Upper lobe of left lung (tissue), 6 donors: ENCODE results near the gene CEP164. TPM values are rescaled to one million over a fixed set of nuclear protein-coding genes. Genes with fewer than 3 reads are reported as not detected.

ENCODE experiments used
- ATAC-seq, 2 donors: fragments of 200-7000 bp; cut with Tn5 transposase; one replicate each; pipeline ENCODE4 v1.9.1; 2022; ENCODE audit warnings: mild to moderate bottlenecking in 2 of 2, moderate library complexity in 2 of 2; ENCODE audit not compliant: low FRiP score in 2 of 2
- DNase-seq, 2 donors: peaks; one replicate each; pipeline ENCODE4 v3.0.0-alpha.2; 2019 to 2020
- H3K27ac ChIP-seq, 4 donors: fragments of 200-600 bp; sonication (generic); one replicate each; pipeline ENCODE4 v1.5.1; 2016 to 2019
- H3K27me3 ChIP-seq, 4 donors: fragments of 200-600 bp; sonication (generic); one replicate each; pipeline ENCODE4 v1.5.1; 2017 to 2019
- H3K36me3 ChIP-seq, 4 donors: fragments of 200-600 bp; sonication (generic); one replicate each; pipeline ENCODE4 v1.5.1; 2016 to 2019
- H3K4me1 ChIP-seq, 4 donors: fragments of 200-600 bp; sonication (generic); one replicate each; pipeline ENCODE4 v1.5.1; 2018 to 2019
- H3K4me3 ChIP-seq, 4 donors: fragments of 200-600 bp; sonication (generic); one replicate each; pipeline ENCODE4 v1.5.1; 2017 to 2019; ENCODE audit warnings: mild to moderate bottlenecking in 2 of 4, moderate library complexity in 1 of 4
- H3K9me3 ChIP-seq, 4 donors: fragments of 200-600 bp; sonication (generic); one replicate each; pipeline ENCODE4 v1.5.1; 2018 to 2019
- CTCF ChIP-seq, 6 experiments: fragments of 450-650 bp in 4 of 6; fragments of 200-600 bp in 2 of 6; sonication (generic) in 2 of 6; IDR thresholded peaks; one replicate each; pipeline ENCODE4 v1.5.1; 2016 to 2019; ENCODE audit warnings: antibody characterized with exemption in 6 of 6
- EP300 ChIP-seq, 4 donors: sonication (generic); formaldehyde crosslinking; IDR thresholded peaks; one replicate each; pipeline ENCODE4 v1.5.1; 2017; ENCODE audit warnings: antibody characterized with exemption in 4 of 4, control low read depth in 2 of 4
- POLR2A ChIP-seq, 4 donors: fragments of 450-650 bp; IDR thresholded peaks; one replicate each; pipeline ENCODE4 v1.5.1; 2016 to 2017; ENCODE audit warnings: antibody characterized with exemption in 4 of 4, mild to moderate bottlenecking in 2 of 4
- POLR2AphosphoS5 ChIP-seq, 2 donors: sonication (generic); formaldehyde crosslinking; IDR thresholded peaks; one replicate each; pipeline ENCODE4 v1.5.1; 2017; ENCODE audit warnings: antibody characterized with exemption in 2 of 2
- WGBS, 2 donors: methylation state at CpG; one replicate each; pipeline ENCODE4 v1.1.5; 2017 to 2018; 5-methylcytosine and 5-hydroxymethylcytosine counted together
- total RNA-seq, 6 donors: library from RNA; depleted of rRNA in 4 of 6; stranded (reverse); fragments of >200 nt in 4 of 6; gene quantifications; one replicate each; pipeline versions ENCODE4 v1.1.0 to v1.2.1, GENCODE V29; 2016 to 2021
- donor health status: DM: no; HTN: no; CAD: no; lungs with moderate emphysema.
- donor health status: DM: no; HTN: yes; CAD: no; lungs with severe emphysema.

CEP164 gene
- total RNA-seq, 6 donors from 2014 or later: 16.1 to 73.3 (median 27.9) TPM

DNA sequence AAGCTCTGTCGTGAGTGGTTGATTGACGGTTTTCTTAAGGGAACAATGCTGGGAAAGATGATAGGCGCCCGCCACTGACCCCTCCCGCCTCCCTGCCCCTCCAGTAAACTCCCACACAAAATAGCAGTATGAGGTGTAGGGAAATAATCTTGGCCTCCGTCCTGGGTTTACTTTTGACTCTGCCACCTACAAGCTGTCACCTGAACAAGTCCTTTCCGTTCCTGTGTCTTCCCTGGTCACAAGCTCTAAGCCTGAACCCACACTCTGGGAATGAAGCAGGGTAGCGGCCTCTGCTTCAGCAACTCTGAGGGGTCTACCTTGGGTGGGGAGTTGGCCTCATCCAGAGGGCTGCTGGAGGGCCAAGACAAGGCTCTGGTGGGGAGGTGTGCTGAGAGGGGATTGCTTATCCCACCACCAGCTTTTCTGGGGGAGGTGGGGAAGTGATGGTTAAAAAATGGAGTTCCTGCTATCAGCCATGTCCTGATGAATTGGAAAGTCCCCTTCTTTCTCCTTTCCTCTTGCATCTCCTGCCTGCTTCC, 87.8 kb downstream of the CEP164 start:
- WGBS, 2 donors: 74 to 78% methylated on average over 8 of the region's 8 CpGs
- no peaks in the 10 kb centered on the region for H3K4me1 ChIP-seq
- TF ChIP-seq EP300 (IDR thresholded peaks at IDR 0.05): no peak
- no peak for TF ChIP-seq POLR2A (IDR thresholded peaks at IDR 0.05)
- no peak for TF ChIP-seq CTCF (IDR thresholded peaks at IDR 0.05)
- no peak for TF ChIP-seq POLR2AphosphoS5 (IDR thresholded peaks at IDR 0.05)
- no peak for ATAC-seq
- H3K27ac ChIP-seq: no peak overlapping the region
- H3K36me3 ChIP-seq: peaks cover 0 to 26% (median 8%) of the 10 kb centered on the region in 4 donors
- H3K4me3 ChIP-seq: no peak overlapping the region
- H3K9me3 ChIP-seq: no peaks in the 10 kb centered on the region
- H3K27me3 ChIP-seq: no peaks in the 10 kb centered on the region
- DNase-seq: no peak

DNA sequence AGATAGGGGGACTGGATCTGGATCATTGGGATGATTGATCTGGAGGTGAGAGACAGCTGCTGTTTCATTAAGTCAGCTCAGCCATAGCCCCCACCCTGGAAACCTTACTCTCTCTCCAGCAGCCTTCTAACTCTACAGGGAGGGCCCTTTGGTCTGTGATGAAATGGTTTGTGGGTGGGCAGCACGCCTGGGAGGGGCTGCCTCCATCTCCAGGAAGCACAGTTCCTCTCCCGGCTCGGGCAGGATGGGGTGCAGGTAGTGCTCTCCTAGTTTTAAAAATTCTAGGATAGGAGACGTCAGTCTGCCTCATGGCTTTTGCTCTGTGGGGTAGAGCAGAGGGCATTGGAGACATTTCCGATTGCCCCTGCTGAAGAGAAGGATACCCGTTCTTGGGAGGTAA, 89.7 kb downstream of the CEP164 start:
- DNase-seq (no peak), ATAC-seq (no peak)
- no peaks in the 10 kb centered on the region for H3K27me3 ChIP-seq
- H3K4me3 ChIP-seq: no peak overlapping the region
- 53 to 59% methylated on average over 6 of the region's 6 CpGs for WGBS, 2 donors
- peaks cover 0 to 7% (median 0%) of the 10 kb centered on the region in 4 donors for H3K36me3 ChIP-seq
- TF ChIP-seq EP300 (IDR thresholded peaks at IDR 0.05): no peak
- TF ChIP-seq POLR2A (IDR thresholded peaks at IDR 0.05): no peak
- no peak for TF ChIP-seq POLR2AphosphoS5 (IDR thresholded peaks at IDR 0.05)
- no peak for TF ChIP-seq CTCF (IDR thresholded peaks at IDR 0.05)
- no peaks in the 10 kb centered on the region for H3K4me1 ChIP-seq
- H3K27ac ChIP-seq: no peak overlapping the region
- H3K9me3 ChIP-seq: no peaks in the 10 kb centered on the region

- WGBS, 2 donors: 85 to 89% methylated on average over 12 of the region's 12 CpGs
- no peak for DNase-seq
- TF ChIP-seq POLR2AphosphoS5 (IDR thresholded peaks at IDR 0.05): no peak
- TF ChIP-seq POLR2A (IDR thresholded peaks at IDR 0.05): no peak
- TF ChIP-seq EP300 (IDR thresholded peaks at IDR 0.05): no peak
- TF ChIP-seq CTCF (IDR thresholded peaks at IDR 0.05): no peak
These were observed 90.2 kb downstream of the CEP164 start for GRCh38 chr11:117417856-117418255.

DNA sequence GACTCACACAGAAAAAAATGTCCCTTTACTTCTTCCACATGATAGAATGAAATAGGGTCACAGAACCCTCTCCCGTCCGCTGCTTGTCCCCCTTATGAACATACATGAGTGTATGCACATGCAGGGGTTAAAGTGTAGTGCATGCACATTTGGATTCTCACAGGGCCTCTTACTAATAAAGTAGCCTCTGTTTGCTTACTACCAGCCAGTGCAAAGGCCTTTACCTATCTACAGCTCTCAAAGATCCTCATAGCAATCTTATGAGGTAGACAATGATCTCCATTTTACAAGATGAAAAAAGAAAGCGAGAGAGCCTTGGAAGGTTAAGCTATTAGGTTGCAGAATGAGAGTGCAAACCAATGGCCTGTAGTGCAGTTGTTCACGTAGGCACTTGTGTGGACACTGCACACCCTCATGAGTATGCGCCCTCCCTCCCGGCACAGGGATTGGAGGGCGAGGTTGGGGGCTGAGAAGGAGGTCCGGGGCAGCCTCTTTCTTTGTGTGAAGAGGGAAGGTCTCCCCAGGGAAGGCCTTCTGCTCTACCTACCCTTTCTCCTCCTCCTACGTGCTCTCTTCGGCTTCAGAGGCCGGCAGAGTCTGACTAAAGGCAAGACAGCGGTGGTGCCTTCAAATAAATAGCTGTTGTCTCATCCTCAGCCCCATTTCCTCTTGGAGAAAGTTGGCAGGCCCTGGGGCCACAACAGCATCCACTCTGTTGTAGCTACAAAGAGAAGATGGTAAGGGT, 91.3 kb downstream of the CEP164 start:
- TF ChIP-seq EP300 (IDR thresholded peaks at IDR 0.05) (no peak), POLR2AphosphoS5 (IDR thresholded peaks at IDR 0.05) (no peak), POLR2A (IDR thresholded peaks at IDR 0.05) (no peak), CTCF (IDR thresholded peaks at IDR 0.05) (no peak)
- no peaks in the 10 kb centered on the region for H3K4me1 ChIP-seq
- no peak overlapping the region for H3K27ac ChIP-seq
- no peaks in the 10 kb centered on the region for H3K27me3 ChIP-seq
- ATAC-seq: no peak
- no peaks in the 10 kb centered on the region for H3K36me3 ChIP-seq
- WGBS, 2 donors: 78 to 81% methylated on average over 12 of the region's 12 CpGs
- H3K4me3 ChIP-seq: no peak overlapping the region
- no peak for DNase-seq
- no peaks in the 10 kb centered on the region for H3K9me3 ChIP-seq

More at GRCh38 chr11:117417856-117418255, 90.2 kb downstream of the CEP164 start:
- ATAC-seq: no peak
- H3K36me3 ChIP-seq: peaks cover 0 to 5% (median 0%) of the 10 kb centered on the region in 4 donors
- H3K27ac ChIP-seq: no peak overlapping the region
- no peaks in the 10 kb centered on the region for H3K4me1 ChIP-seq
- no peaks in the 10 kb centered on the region for H3K27me3 ChIP-seq
- H3K4me3 ChIP-seq: no peak overlapping the region
- H3K9me3 ChIP-seq: no peaks in the 10 kb centered on the region
